Fibroblast of mammary gland (primary cell): ENCODE data around the gene NR2F2.

Experiments
- DNase-seq: peaks from one replicate; pipeline ENCODE4 v3.0.0-alpha.2; 2010; ENCODE audit warnings: low read depth
- H3K4me3 ChIP-seq: 2 replicates; pipeline ENCODE4 v1.5.1; 2011; ENCODE audit warnings: low read depth, mild to moderate bottlenecking, low read length, moderate library complexity; ENCODE audit not compliant: control insufficient read depth
- TF ChIP-seq, protein P1 (sequence below): conservative IDR thresholded peaks from 2 replicates; pipeline ENCODE4 v1.5.1; 2011; ENCODE audit warnings: low read depth, low read length, inconsistent platforms; ENCODE audit not compliant: control insufficient read depth, insufficient read depth

The NR2F2 gene

DNA sequence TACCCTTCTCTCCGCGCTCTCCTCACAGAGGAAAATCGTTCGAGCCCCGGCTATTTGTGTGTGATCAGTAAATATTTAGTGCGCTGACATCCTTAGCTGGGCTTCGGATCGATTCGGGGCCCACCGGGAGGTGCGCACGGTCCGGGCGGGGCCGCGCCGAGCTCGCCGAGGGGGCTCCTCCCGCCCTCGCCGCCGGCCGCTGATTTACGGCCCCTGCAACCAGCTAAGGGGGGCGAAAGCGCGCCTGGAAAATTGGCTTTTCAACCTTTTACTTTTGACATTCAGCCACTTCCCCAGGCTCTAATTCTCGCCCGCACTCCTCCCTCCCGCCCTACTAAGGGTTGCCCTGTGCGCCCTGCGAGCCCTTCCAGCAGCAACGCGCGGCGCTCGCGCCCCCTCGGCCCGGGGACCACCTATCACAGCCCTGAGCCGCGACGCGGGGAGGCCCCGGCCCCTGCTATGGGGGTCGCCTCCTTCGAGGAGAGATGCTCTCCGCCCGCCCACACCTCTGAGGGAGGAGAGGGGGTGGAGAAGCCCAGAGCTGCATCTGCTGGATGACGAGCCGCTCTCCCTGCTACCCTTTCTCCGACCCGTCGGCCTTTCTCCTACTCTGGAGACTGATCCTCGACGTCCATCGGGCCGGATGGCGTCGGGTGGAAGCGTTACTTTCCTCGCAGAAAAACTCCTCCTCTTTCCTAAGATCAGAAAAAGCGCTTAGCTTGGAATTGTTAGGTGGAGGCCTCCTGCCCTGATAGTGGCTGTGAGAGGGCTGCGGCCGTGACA is 7.8 kb upstream of the NR2F2 start:
- peak; percentile 14 for DNase-seq
- TF ChIP-seq, protein P1, sequence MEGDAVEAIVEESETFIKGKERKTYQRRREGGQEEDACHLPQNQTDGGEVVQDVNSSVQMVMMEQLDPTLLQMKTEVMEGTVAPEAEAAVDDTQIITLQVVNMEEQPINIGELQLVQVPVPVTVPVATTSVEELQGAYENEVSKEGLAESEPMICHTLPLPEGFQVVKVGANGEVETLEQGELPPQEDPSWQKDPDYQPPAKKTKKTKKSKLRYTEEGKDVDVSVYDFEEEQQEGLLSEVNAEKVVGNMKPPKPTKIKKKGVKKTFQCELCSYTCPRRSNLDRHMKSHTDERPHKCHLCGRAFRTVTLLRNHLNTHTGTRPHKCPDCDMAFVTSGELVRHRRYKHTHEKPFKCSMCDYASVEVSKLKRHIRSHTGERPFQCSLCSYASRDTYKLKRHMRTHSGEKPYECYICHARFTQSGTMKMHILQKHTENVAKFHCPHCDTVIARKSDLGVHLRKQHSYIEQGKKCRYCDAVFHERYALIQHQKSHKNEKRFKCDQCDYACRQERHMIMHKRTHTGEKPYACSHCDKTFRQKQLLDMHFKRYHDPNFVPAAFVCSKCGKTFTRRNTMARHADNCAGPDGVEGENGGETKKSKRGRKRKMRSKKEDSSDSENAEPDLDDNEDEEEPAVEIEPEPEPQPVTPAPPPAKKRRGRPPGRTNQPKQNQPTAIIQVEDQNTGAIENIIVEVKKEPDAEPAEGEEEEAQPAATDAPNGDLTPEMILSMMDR: no peak
- peak overlapping the region; percentile 40 for H3K4me3 ChIP-seq

GRCh38 chr15:96323319-96324145 is 7.0 kb upstream of the NR2F2 start:
- no peak for DNase-seq
- TF ChIP-seq, protein P1: no peak
- H3K4me3 ChIP-seq: no peak overlapping the region

DNA sequence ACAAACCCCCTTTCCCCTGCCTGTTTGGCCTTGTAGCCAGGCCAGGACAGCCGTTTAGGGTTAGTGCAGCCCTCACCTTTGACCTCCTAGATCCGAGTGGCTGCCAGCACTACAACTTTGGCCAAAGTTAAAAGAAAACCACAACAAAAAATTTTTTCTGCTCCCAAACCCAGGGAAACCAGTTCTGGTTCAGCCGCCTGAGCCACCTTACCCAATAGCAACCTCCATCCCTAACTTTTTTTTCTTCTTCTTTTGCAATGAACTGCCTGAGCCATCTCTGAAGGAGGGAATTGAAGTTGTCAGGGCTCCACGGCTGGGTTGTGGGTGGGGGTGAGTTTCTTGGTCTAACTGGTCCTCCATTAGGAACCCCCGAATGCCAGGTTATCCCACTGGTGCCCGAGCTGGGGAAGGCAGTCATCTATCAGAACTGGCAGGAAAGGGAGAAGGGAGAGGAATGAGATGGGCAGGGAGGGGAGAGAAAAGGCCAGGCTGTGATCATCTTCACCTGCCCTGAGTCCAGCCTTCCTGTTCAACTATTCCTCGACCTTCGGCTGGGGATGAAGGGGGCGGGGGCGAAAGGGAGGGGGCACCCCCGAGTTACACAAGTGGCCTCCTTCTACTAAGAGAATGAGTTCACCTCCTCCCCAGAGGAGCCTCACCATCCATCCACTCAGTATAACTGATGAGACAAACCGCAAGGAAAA is 6.2 kb upstream of the NR2F2 start:
- H3K4me3 ChIP-seq: peak overlapping the region; percentile 5
- peak; percentile 63 for DNase-seq
- TF ChIP-seq, protein P1: no peak

DNA sequence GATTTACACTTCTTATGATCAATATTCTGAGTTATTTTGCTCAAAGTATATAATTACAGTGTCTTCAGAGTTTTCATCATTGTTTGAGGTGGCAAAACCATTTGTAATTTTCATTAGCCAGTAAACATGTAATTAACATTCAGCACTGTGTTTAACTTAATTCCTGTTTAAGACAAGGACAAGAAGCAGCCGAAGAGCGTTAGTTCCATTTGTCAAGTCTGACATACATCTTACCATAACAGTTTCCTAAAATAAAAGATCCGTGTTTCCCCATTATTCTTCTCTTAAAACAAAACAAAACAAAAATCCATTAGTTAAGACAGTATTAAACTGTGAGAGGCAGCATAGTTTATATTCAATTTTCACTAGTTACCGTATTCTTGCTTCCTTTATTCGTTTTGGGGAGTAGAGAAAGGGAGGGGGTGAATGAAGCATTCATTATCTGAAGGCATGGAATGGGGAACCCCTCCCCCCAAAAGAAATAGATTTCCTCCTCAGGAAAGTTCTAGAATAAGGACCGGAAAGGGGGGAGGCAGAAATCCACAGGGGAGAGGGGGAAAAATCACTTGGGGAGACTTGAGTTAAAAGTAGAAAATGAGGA is 5.5 kb upstream of the NR2F2 start:
- TF ChIP-seq, protein P1: no peak
- H3K4me3 ChIP-seq: peak overlapping the region; percentile 90
- peak; percentile 25 for DNase-seq

- H3K4me3 ChIP-seq: peak overlapping the region; percentile 90
These were observed 4.8 kb upstream of the NR2F2 start for GRCh38 chr15:96325541-96326327.

More at GRCh38 chr15:96325541-96326327, 4.8 kb upstream of the NR2F2 start:
- DNase-seq: peak; percentile 57
- TF ChIP-seq, protein P1: no peak
